ENCODE measurements around the gene ARRDC4. TPM values are rescaled to one million over a fixed set of nuclear protein-coding genes. Genes with fewer than 3 reads are reported as not detected.

ARRDC4 gene
- total and polyA plus RNA-seq, 9 of the 15 experiments (the other 6 are each of a cell fraction or from before 2014, with no cell fraction given), result 4.3 to 16.1 (median 14.4) TPM

DNA sequence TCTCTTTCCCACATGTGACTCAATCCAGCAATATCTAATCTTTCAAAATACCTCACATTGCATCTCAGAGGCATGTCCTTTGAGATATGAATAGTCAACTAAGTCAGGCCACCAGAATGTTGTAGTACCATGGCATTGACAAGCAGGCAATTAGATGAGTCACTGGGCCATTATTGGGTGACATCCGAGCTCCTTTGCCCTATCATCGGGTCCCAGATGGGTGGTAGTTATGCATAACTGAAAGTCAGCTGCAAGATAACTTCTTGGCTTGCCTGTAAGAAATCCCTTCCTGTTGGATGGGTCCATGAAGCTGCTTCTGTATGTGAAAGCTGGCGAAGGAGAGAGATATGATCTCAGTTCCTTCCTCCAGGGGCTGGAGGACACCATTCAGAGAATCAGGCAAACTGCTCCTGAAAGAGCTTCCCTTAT, 32.8 kb downstream of the ARRDC4 start (continued):
- TF ChIP-seq JUN (IDR thresholded peaks at IDR 0.05; ENCODE audit: borderline replicate concordance, low read depth, low read length) (peak; percentile 62), JUN (CRISPR knock-in tag; IDR thresholded peaks at IDR 0.05; ENCODE audit: borderline replicate concordance) (no peak), PYGO2 (tag; IDR thresholded peaks at IDR 0.05) (no peak), EHMT2 (IDR thresholded peaks at IDR 0.05) (no peak), ZNF184 (CRISPR knock-in tag; IDR thresholded peaks at IDR 0.05) (no peak), SMC3 (conservative IDR thresholded peaks at IDR 0.05; ENCODE audit: insufficient read depth, low read depth, low read length) (no peak), SOX6 (IDR thresholded peaks at IDR 0.05) (peak; percentile 85), CBFA2T3 (IDR thresholded peaks at IDR 0.05) (peak; percentile 96), MEIS2 (IDR thresholded peaks at IDR 0.05; ENCODE audit: partially characterized antibody) (peak; percentile 80), U2AF2 (optimal IDR thresholded peaks at IDR 0.05; ENCODE audit: low read depth, low read length) (no peak), CTCFL (IDR thresholded peaks at IDR 0.05; ENCODE audit: borderline replicate concordance, insufficient read depth, low read depth, low read length, poor library complexity, severe bottlenecking) (no peak), HMG20A (CRISPR knock-in tag; conservative IDR thresholded peaks at IDR 0.05) (no peak), SP2 (IDR thresholded peaks at IDR 0.05; ENCODE audit: extremely low read depth, low read depth, low read length, poor library complexity, severe bottlenecking) (no peak), ZNF318 (IDR thresholded peaks at IDR 0.05; ENCODE audit: borderline replicate concordance in 1 of 2, low read depth in 1 of 2) (peak in 1 of 2 experiments; percentile 63; a peak in 1 of 4 replicates)
- TF ChIP-seq, protein P1, sequence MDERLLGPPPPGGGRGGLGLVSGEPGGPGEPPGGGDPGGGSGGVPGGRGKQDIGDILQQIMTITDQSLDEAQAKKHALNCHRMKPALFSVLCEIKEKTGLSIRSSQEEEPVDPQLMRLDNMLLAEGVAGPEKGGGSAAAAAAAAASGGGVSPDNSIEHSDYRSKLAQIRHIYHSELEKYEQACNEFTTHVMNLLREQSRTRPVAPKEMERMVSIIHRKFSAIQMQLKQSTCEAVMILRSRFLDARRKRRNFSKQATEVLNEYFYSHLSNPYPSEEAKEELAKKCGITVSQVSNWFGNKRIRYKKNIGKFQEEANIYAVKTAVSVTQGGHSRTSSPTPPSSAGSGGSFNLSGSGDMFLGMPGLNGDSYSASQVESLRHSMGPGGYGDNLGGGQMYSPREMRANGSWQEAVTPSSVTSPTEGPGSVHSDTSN (CRISPR knock-in tag; IDR thresholded peaks at IDR 0.05; ENCODE audit: low read depth), result no peak
- TF ChIP-seq, protein P1 (tag; conservative IDR thresholded peaks at IDR 0.05; ENCODE audit: low read depth), result peak; percentile 51; the same call in 1 of the 2 replicates
